ENCODE results near the gene EXOC1.

The EXOC1 gene

DNA sequence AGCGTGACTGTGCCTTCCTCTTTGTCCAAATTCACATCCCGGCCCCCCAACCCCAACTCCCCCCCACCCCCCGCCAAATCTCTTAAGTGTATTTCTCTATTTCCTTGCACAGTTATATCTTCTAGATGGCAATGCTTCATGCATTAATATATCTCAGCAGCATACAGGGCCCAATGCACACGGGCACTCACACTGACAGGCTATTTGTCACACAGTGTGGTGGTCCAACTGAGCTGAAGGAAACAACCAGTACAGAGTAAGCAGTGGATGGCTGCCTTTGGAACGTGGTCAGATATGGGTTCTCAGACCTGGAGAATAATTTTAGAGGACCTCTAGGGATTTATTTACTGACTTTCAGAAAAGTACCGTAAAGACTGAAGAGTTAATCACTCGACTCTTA is 681 bp downstream of the EXOC1 start:
- peak in 2 of 3 donors; percentile 2 to 3 for DNase-seq

DNA sequence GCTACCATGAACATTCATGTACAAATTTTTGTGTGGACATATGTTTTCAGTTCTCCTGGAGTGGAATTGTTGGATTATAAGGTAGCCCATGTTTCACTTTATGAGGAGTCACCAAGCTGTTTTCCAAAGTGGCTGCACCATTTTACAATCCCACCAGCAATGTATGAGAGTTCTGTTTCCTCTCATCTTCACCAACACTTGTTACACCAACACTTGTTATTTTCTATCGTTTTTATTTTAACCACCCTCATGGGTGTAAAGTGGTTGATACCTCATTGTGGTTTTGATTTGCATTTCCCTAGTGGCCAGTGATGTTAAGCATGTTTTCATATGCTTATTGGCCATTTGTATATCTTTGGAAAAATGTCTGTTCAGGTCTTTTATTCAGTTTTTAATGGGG is 4.1 kb downstream of the EXOC1 start:
- no peak for DNase-seq

DNA sequence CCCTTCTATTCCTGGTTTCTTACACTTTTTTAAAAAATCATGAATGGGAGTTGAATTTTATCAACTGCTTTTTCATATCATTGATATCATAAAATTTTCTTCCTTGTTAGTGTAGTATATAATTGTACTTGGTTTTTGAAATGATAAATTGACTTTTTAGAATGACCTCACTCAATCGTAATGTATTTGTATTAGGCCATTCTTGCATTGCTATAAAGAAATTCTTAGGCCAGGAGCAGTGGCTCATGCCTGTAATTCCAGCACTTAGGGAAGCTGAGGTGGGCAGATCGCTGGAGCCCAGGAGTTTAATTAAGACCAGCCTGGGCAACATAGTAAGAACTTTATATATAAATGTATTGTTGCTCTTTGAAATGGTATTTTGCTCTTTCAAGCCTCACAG is 6.3 kb downstream of the EXOC1 start:
- DNase-seq = no peak

DNA sequence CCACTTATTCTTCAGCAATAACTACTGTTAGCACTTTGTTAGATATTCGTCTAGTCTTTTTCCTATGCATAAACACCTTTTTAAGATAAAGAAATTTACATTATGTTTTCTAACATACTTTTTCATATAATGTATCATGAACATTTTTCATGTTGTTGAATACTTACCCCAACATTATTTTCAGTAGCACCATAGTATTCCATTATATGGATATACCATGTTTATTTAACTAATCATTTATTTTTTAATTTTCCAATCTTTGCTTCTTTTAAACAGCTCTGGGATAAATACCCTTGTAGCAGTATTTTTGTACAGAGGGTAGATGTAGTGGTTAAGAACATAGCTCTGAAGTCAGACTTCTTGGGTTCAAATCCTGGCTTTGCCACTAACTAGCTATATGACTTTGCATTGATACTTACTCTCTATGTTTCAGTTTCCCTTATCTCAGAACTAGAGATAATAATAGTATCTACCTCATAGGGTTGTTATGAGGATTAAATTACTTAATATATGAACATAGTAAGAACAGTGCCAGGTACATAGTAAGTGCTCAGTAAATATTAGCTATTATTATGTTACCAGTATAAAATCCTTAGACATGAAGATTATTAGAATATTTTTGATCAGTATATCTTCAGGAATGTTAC is 11.3 kb downstream of the EXOC1 start:
- no peak for DNase-seq

DNA sequence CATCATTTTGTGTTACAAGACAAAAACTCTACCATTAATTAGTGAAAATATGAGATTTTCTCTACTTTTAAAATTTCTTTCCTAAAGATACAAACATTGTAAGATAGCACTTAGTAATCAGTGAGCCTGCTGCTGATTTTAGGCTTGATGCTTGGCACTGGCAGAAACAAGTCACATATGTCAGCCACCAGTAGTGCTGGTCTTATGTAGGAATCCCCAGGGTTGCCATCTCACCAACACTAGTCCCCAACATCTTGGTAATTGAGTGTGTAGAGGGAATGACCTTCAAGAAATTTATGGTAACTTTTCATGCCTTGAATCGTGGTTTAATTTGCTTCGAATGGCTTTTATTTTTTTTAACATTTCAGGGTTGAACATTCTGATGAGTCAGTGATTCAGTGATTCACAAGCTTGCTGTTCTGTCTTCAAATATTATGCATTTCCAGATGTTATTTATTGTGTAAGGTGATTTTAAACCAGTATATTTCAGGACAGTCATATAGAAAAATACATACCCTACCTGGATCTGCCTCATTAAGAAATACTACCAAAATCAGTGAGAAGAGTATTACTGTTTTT is 11.9 kb downstream of the EXOC1 start:
- peak; percentile 1 to 60 (median 57) for DNase-seq

DNA sequence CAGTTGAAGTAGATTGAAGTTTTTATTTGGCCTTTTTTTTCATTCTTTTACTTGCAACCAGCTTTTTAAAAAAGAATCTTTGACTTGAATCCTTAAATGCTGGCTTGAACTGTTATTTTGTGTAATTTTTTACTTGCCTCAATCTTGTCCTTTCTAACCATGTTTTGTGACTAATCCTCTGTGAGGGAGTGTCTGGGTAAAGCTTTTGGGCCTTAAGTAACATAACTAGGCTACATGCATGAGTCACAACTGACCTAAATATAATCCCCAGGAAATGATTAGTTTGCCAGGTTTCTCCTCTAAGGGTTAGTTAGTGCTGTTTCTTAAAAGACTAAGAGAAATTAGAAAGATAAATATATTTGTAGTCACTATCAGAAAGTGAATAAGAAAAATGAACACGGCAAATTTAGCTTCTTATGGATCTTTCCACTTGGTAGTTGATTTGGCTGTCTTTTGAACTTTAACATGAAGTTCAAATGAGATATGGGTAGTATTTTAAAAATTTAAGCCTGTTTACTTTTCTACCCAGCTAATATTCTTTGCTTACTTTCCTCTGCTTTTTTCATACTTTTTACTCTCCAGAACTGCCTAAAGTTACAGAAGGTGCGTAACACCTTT is 13.0 kb downstream of the EXOC1 start:
- peak; percentile 73 to 92 (median 91) for DNase-seq

DNA sequence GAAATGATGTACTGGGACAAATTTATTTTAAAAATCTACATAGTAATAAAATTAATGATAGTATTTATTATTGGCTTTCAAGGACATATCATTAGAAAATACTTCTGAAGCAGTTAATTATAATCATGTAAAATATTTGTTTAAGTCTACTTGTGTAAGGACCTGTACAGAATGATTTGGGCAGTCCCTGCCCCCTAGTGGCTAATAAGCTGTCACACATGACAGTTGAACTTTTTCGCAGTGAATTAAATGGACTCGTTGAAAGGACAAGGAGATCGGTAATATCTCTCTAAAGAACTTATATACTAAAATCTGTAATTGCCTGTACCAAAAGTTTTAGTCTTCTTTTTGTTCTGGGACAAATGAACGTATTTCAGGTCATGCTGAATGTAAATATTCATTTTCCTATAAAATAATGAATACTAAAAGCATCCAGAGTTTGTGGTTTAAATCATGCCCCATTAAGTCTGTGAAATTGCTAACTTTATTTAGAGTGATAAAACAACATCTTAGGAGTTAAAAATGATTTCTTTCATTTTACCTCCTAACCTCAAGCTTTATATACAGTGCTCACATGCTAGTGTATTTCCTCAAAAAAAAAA is 13.6 kb downstream of the EXOC1 start:
- DNase-seq = peak; percentile 70 to 80 (median 77)

DNA sequence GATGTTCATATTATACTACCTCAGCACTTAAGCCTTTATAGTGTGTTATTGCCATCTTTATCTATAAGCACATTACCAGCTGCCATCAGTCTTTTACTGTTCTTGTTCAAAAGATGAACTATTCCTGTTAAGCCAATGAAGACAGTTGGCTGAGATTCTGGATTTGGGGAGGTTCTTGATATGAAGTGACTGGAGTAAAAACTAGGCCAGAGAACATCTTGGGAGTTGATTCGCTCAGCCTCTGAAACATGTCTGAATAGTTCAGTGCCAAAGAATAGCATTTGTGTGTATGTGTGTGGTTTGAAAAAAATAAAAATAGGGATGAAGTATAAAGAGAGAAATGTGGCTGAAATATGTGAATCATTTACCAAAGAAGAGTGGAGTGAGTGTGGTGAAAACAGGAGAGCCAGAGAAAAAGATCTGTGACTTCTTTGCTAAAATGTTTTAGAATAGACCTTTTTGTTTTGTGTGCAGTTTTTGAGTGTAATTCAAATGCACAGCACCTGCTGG is 15.2 kb downstream of the EXOC1 start:
- DNase-seq = no peak

DNA sequence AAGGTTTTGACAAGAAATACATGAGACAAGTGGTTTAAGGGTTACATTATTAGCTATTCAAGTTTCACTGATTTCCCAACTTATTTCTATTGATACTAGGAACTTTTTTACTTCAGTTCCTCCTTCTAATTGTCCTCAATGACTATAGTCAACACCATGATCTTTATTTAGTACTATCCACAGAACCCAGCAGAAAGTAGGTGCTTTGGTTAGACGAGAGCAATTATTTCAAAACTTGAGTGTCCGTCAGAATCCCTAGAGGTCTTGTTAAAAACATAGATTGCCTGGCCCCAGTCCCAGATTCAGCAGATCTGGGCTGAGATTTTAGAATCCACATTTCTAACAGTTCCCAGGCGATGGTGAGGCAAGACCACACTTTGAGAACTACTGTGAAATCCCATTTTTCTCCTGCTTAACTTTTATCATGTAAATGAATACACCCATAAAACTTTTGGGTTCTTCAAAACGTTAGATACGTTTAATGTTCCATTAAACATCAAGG is 17.9 kb downstream of the EXOC1 start:
- DNase-seq = no peak

DNA sequence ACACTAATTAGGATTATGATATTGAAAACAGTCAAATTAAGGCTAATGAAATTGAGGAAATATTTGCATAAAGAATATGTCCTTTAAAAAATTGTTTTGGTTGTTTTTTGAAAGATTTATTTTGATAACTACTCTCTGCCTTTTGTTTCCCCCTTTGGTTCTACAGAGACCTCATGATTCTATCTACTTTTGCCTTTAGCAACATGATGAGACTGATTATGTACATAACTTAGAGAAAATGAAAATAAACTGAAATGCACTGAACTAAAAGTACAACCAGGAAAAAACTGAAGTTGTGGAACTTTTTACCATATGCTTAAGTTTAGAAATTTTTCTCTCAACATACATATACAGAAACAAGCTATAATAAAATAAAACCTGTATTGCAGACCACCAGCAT is 21.4 kb downstream of the EXOC1 start:
- DNase-seq = no peak

DNA sequence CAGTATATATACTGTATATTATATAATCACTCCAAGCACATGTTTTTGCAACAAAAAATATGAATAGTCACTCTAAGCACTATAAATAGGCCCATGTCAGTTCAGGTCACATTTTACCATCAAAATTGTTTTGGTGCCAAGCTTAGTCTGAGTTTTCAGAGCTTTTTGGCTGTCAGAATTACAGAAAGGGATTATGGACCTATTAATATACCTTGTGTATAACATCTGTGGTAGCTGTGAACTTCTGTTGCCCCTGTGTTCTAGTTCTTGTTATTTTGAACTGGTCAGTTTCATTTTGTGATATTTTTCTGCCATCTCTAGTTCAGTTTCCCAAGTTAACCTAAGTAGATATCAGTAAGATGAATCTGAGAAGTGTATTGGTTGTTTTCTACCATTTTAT is 22.9 kb downstream of the EXOC1 start:
- DNase-seq = no peak

DNA sequence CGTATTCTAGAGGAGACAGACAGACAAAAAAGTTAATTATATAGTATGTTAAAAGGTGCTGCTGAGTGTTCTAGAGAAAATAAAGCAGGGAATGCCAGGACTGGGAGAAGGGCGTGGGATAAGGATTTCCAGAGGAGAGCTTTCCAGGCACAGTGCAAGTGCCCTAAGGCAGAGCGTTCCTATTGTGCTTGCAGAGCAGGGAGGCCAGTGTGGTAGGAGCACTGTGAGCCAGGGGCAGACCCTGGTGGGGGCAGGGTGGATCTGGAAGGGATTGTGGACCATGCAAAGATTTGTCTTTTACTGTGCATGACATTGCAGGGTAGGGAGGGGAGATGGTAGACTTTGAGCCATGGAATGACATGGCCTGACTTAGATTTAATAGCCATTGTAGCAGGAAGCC is 25.8 kb downstream of the EXOC1 start:
- no peak for DNase-seq

DNA sequence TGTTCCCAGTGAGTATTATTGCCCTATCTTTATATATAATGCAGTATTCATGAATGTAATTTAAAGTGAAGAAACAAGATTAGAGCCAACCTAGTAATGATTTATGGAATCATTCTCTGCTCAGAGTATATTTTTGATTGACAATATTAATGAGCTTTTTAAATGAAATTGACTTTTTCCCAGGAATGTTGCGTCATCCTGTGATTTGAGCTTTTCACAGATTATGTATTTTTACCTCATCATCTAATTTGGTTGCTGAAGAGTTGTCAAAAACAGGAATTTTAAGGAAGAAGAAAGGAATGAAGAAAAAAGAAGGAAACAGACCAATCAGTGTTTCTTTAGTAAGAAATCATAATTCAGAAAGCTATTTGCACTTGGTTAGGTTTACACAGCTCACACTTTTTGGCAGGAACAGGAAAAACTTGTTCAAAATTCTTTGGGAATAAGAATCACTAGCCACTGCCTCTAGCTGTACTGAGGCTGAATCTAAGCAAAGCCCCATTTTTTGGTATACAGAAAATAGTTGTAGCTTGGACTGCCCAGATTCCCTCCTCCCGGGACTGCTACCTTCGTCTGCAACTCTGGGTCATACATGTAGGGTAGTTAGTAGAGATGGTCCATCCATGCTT is 27.3 kb downstream of the EXOC1 start:
- no peak for DNase-seq

DNA sequence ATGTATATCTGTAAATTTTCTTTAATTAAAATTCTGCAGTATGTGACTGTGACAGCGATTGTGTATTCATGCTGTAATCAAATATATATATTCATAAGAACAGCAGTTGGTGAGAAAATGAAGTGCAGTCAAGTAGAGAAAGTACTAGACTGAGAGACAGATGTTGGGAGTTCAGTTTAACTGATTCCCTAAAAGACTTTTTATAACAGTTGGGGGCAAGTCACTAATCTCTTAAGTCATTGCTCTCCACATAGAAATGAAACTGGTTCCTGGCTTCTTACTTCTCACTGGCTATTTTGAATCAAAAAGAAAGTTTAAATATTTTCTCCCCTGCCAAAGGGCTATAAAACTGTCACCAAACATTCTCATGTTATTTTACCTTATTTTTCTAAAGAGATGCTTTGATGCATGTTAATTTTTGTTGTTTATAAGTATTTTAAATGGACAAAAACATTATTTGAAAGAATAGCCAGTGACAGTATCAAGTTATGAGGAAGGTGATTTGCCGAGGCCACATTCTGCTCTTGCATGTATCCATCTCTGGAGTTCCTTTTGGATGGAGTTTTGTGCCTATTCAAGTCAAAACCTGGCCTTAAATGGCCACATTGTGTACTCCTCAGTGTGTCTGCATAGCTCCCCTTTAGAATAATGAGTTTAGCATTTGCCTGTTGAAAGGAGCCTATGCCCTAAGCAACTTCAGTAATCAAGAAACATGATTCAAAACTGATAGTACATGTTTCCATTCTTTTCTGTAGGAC is 30.8 kb downstream of the EXOC1 start:
- no peak for DNase-seq

DNA sequence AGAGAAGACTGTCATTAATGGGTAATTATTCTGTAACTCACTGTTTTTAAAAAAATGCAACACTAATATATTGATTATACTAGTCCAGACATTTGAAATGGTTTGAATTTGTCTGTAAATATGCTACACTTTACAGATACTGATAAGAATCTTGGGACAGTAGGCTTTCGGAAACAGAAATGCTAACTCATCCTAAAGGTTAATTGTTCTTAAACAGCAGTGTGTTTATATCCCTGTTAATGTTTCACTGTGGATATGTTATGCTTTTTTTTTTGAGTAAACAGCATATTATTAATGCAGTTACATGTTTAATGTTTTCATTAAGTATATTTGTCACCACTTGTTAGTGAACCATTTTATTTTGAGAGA is 31.4 kb downstream of the EXOC1 start:
- no peak for DNase-seq

DNA sequence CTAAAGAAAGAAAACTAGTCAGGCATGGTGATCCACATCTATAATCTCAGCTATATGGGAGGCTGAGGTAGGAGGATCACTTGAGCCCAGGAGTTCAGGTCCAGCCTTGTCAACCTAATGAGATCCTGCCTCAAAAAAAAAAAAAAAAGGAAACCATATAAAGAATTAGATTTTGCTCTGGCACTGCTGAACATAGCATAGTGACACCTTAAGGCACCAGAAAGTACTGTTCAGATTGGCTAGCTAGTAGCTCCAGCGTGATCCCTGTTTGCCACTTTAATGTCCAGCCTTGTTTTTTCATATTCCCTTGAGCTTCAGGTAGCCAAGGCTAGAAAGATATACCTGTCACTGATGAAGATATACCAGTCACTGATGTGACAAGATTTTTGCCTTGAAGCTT is 34.1 kb downstream of the EXOC1 start:
- no peak for DNase-seq

DNA sequence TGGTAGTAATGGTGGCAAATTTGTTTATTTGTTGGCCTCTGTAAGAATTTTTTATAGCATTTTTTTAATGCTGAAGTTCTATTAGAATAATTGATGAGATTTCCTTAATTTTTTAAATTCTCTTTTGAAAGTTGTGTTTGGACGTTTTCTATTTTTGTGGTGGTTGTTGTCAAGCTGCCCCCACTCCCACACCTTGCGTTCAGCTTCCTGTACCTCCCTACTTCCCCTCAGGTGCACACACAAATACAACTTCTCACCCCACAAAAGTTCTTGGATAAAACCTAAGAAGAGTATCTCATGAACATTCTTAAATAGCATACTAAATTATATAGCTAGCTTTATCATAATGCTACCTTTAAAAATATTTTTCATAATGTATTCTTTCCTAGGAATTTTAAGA is 38.7 kb downstream of the EXOC1 start:
- DNase-seq = no peak

DNA sequence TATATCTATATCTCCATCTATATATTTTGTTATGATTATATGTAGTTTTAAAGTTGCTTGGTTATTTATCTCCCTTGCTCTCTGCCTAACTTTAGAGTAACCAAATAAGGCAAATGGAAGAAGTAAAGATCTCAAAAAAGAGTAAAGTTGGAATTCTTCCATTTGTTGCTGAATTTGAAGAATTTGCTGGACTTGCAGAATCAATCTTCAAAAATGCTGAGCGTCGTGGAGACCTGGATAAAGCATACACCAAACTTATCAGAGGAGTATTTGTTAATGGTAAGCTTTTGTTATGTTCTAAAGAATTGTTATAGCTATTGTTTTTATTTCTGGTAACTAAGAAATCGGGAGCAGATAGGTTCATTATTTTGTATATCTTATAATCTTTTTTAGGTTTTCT is 43.2 kb downstream of the EXOC1 start:
- no peak for DNase-seq

DNA sequence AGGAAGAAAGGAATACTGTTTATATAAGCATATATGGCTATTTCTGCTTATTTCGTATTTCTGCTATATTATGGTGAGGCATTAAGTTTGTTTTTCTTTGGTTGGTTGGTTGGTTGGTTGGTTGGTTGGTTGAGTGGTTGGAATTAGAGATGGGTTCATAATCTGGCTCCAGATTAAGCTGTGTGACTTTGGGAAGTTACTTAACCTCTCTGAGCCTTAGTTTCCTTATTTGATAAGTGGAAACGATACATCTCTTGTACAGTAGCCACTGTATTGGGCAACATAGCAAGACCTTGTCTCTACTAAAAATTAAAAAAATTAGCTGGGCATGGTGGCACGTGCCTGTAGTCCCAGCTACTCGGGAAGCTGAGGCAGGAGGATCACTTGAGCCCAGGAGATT is 49.2 kb downstream of the EXOC1 start:
- DNase-seq = no peak

DNA sequence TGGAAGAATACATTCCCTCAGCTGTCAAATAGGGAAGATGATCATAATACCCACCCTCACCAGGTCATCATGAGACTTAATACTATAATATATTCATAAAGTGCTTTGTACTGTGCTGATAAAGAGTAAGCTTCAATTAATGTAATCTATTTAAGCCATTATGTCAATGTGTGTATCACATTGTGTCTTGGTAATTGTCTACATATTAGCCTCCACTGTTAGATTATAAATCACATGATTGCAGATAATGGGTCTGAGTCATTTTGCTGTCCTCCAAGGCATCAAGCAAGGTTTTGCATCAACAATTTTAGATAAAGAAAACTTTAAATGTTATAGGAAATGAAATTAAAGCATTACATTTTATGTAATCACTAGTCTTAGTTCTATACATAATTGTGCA is 50.1 kb downstream of the EXOC1 start:
- no peak for DNase-seq

DNA sequence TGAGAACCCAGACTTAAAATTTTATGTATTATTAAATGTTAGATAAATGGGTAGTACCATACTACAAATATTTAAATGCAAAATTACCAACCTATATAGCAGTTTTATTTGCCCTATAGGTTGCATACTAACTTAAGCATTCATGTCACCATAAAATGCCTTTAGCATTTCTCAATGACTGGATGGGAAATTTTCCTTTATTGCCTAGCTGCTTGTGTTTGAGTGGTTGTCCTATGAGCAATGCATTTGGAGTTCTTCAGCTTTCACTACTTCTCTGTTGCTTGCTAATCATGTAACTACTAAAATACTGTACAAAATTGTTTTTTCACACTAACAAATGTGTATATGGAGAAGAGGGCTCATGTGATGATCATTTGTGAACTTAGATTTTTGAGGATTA is 51.1 kb downstream of the EXOC1 start:
- peak in 2 of 3 donors; percentile 11 to 35 for DNase-seq

DNA sequence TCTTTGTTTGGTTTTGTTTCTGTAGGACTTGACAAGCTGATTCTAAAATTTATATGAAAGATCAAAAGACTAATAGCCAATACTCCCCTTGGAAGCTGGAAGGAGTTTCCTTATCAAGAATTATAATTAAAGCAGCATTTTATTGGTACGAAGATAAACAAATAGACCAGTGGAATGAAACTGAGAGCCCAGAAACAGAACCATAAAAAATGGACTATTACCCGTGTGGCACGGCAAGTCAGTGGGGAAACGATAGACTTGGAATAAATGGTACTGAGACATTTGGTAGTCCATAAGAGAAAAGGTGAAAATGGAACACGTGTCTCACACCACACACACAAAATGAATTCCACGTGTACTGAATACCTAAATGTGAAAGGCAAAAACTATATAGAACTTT is 52.9 kb downstream of the EXOC1 start:
- no peak for DNase-seq

DNA sequence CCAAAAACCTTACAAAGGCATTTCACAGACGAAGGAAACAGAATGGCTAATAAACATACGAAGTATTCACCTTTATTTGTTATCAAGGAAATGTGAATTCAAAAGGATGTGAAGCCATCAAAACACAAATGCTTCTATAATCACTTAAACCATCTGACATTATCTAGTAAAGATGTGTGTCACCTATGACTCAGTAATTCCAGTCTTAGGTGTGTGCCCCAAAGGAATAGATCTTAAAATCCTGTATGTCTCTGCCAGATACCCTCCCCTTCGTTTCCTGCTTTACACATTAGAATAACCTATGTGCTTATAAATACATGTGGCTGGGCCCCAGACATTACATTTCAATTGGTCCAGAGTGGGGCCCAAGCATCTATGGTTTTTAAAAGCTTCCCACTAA is 53.5 kb downstream of the EXOC1 start:
- DNase-seq = no peak
